Measurements from ENCODE around the gene KIT. TPM values are rescaled to one million over a fixed set of nuclear protein-coding genes. Genes with fewer than 3 reads are reported as not detected.

KIT gene
- total and polyA plus RNA-seq, 2 of the 13 experiments (the other 11 are each of a cell fraction or from before 2014, with no cell fraction given), result not detected

GRCh38 chr4:54626113-54626512, 31.6 kb upstream of the KIT start:
- Histone ChIP-seq H3K4me1 (ENCODE audit: insufficient read depth, low read length) (no peaks in the 10 kb centered on the region), H3K9ac (ENCODE audit: insufficient read depth, low read depth, low read length) (no peak overlapping the region), H4K20me1 (ENCODE audit: insufficient read depth, low read length) (no peaks in the 10 kb centered on the region), H3K79me2 (ENCODE audit: insufficient read depth, low read length) (no peaks in the 10 kb centered on the region), H3K27me3 (ENCODE audit: control insufficient read depth in 1 of 2, insufficient read depth in 2 of 2, low read length in 2 of 2) (peaks cover 2 to 8% of the 10 kb centered on the region in 2 experiments; a peak in 4 of 5 replicates), H3K9me3 (ENCODE audit: low read length) (no peaks in the 10 kb centered on the region), H3K4me3 (replicated peaks in 1 of 3; ENCODE audit: insufficient read depth in 1 of 3, low read depth in 2 of 3, low read length in 3 of 3) (no peak overlapping the region), H3K36me3 (replicated peaks in 1 of 2; ENCODE audit: control insufficient read depth in 1 of 2, insufficient read depth in 2 of 2, low read length in 2 of 2) (no peaks in the 10 kb centered on the region), H2AFZ (ENCODE audit: low read length) (no peak overlapping the region), H3K27ac (ENCODE audit: extremely low read length, insufficient read depth, low read length) (no peak overlapping the region), H3K4me2 (ENCODE audit: low read depth, low read length) (no peak overlapping the region)
- intact Hi-C loops (cut with micrococcal nuclease; ENCODE audit: unreplicated experiment) (no loop called here), in situ Hi-C loops (cut with HindIII; ENCODE audit: extremely low pct_ligation_motif_present, low pct_unique_long_range_greater_than_20kb) (no loop called here)
- no TSS peak for BruUV-seq (replicated peaks)
- TF ChIP-seq ZNF275 (CRISPR knock-in tag; IDR thresholded peaks at IDR 0.05; ENCODE audit: borderline replicate concordance) (no peak), ZNF333 (CRISPR knock-in tag; IDR thresholded peaks at IDR 0.05; ENCODE audit: borderline replicate concordance) (no peak), KLF15 (CRISPR knock-in tag; IDR thresholded peaks at IDR 0.05; ENCODE audit: borderline replicate concordance) (no peak), ZFP36L1 (CRISPR knock-in tag; IDR thresholded peaks at IDR 0.05) (no peak), ZBTB21 (CRISPR knock-in tag; IDR thresholded peaks at IDR 0.05) (no peak)
- ChIA-PET CTCF (ENCODE audit: low intra/inter-chr PET ratio, low total read pairs) (no interaction called here), POLR2A (no interaction called here)
- no peak for FAIRE-seq
- WGBS (ENCODE audit: low lambda C conversion rate), result 0% methylated on average over 6 of the region's 7 CpGs
- no peak for DNase-seq (ENCODE audit: low spot score)
- no peak for ATAC-seq

- Histone ChIP-seq H3K36me3 (replicated peaks in 1 of 2; ENCODE audit: control insufficient read depth in 1 of 2, insufficient read depth in 2 of 2, low read length in 2 of 2) (no peaks in the 10 kb centered on the region), H3K4me1 (ENCODE audit: insufficient read depth, low read length) (no peaks in the 10 kb centered on the region), H3K4me2 (ENCODE audit: low read depth, low read length) (no peak overlapping the region), H3K27me3 (ENCODE audit: control insufficient read depth in 1 of 2, insufficient read depth in 2 of 2, low read length in 2 of 2) (no peaks in the 10 kb centered on the region), H3K79me2 (ENCODE audit: insufficient read depth, low read length) (no peaks in the 10 kb centered on the region), H3K9ac (ENCODE audit: insufficient read depth, low read depth, low read length) (no peak overlapping the region), H4K20me1 (ENCODE audit: insufficient read depth, low read length) (no peaks in the 10 kb centered on the region), H3K9me3 (ENCODE audit: low read length) (no peaks in the 10 kb centered on the region), H2AFZ (ENCODE audit: low read length) (no peak overlapping the region), H3K4me3 (replicated peaks in 1 of 3; ENCODE audit: insufficient read depth in 1 of 3, low read depth in 2 of 3, low read length in 3 of 3) (no peak overlapping the region), H3K27ac (ENCODE audit: extremely low read length, insufficient read depth, low read length) (no peak overlapping the region)
- intact Hi-C loops (cut with micrococcal nuclease; ENCODE audit: unreplicated experiment), result no loop called here
- in situ Hi-C loops (cut with HindIII; ENCODE audit: extremely low pct_ligation_motif_present, low pct_unique_long_range_greater_than_20kb), result no loop called here
- no peak for DNase-seq (ENCODE audit: low spot score)
- ChIA-PET CTCF (ENCODE audit: low intra/inter-chr PET ratio, low total read pairs) (no interaction called here), POLR2A (no interaction called here)
- BruUV-seq (replicated peaks), result no TSS peak
- ATAC-seq, result no peak
- no CpG with 5 or more reads among the region's 29 CpGs for WGBS (ENCODE audit: low lambda C conversion rate)
- no peak for FAIRE-seq
- TF ChIP-seq SRSF9 (IDR thresholded peaks at IDR 0.05; ENCODE audit: borderline replicate concordance, insufficient read depth, low read depth, low read length, poor library complexity, severe bottlenecking) (no peak), SRY (CRISPR knock-in tag; IDR thresholded peaks at IDR 0.05) (no peak), TCF12 (IDR thresholded peaks at IDR 0.05) (no peak), TCF12 (CRISPR knock-in tag; IDR thresholded peaks at IDR 0.05) (no peak), ZNF879 (CRISPR knock-in tag; IDR thresholded peaks at IDR 0.05) (no peak), MXD1 (CRISPR knock-in tag; IDR thresholded peaks at IDR 0.05) (no peak), ATRX (CRISPR knock-in tag; IDR thresholded peaks at IDR 0.05; ENCODE audit: borderline replicate concordance) (no peak), ZNF615 (CRISPR knock-in tag; IDR thresholded peaks at IDR 0.05; ENCODE audit: borderline replicate concordance) (no peak), HMGXB4 (CRISPR knock-in tag; IDR thresholded peaks at IDR 0.05; ENCODE audit: borderline replicate concordance in 1 of 2, low read depth in 1 of 2) (no peak)
Measured at GRCh38 chr4:54632537-54632936, 25.2 kb upstream of the KIT start.

Data from HepG2 (cell line).